HG03103 (cell line): Measurements from ENCODE around the gene AGAP2.

ENCODE experiments used
- ATAC-seq: cut with Tn5 transposase; IDR thresholded peaks from one replicate; pipeline ENCODE4 v1.9.1; 2021; ENCODE audit warnings: low read depth; ENCODE audit not compliant: unreplicated experiment

The AGAP2 gene

GRCh38 chr12:57769594-57769993, 31.1 kb upstream of the AGAP2 start:
- no peak for ATAC-seq

DNA sequence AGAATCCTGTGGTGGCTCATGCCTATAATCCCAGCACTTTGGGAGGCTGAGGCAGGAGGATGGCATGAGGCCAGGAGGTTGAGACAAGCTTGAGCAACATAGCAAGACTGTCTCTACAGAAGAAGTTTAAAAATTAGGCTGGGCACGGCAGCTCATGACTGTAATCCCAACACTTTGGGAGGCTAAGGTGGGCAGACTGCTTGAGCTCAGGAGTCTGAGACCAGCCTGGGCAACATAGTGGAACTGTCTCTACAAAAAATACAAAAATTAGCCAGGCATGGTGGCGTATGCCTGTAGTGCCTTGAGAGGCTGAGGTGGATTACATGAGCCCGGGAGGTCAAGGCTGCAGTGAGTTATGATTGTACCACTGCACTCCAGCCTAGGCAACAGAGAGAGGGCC, 29.3 kb upstream of the AGAP2 start:
- no peak for ATAC-seq

DNA sequence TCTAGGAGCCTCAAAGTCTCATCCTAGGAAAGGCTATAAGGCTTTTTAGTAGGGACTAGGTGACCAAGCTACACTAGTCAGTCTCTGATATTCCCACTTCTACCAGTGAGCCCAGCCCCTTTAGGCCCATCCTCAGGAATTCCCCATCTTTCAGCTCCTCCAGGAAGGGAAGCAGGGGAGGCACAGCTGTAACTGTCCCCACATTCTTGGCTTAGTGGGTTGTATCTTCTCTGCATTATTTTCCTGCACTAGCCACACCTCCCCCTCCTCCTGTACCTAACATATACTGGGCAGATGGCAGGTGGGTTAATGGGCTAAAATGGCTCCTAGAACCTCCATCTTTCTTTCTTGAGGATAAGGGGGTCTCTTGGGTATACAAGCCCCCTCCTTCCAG, 28.8 kb upstream of the AGAP2 start:
- ATAC-seq, result no peak

DNA sequence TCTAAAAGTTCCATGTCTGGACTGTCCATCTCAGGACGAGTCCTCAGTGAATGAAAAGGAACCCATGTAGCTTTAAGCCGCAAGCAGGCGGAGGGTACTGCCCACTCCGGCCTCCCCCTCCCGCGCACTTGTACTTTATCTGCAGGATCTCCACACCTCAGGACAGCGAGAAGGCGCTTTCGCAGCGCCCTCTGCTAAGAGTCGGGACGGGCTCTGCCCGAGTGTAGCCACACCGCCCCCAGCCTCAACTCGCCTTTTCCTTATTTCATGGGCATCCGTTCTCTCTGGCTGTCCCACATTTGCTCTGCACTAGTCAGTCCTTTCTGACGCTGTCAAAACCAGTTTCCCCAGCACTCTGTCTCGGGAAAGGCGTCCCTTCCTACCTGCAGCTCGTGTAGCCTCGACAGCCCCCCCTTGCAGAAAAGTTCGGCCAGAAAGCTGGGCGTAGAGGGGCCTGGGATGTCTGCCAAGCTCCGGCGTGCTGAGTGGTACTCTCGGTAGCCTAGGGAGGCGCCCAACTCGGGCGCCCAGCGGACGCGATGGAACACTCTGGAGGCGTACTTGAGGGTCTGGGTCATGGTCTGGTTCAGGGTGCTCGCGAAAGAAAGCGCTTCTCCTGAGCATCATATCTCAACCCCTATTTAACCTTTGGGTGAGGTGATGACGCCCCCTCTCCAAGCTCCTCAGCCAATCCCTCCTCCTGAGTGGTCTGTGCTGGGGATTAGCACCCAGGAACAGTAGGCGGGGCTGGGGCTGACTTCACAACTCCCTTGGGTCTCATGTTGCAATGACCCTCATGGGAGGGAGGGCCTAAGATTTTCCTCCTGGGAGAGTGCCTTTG, 28.1 kb upstream of the AGAP2 start, which contains the start of gene CYP27B1:
TSS of gene CYP27B1 (minus strand) at position 615 of the 841 bp plus-strand sequence. CDS start at position 578, 37 bp downstream.
- no peak for ATAC-seq

- no peak for ATAC-seq
These were observed 27.3 kb upstream of the AGAP2 start for GRCh38 chr12:57765698-57766463.

DNA sequence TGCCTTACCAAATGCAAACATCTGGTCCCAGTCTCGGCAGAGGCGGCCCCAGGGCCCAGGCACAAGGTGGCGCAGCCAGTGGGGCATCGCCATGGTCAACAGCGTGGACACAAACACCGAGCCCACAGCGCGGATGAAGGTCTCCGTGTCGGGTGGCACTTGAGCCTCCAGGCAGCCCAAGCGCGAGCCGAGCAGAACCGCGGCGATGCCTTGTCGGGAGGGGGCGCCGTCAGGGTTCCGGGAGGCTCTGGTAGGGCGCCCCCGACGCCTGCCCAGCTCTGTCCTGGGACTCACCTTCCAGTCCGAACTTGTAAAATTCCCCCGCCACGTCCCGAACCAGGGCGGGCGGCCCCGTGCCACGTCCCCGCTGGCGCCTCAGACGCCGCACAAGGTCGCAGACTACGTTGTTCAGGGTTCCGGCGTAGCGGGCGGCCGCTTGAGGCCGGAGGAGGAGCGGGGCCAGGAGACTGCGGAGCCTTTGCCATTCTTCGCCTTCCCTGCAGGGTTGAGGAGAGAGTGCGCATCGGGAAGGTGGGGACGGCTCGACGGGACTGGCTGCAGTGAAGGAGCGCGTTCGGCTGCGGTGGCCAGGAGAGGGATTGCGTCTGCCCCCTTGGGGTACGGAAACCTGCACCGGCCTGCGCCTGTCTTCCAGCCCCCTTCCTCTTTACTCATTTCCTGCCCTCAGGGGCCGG, 26.6 kb upstream of the AGAP2 start:
- ATAC-seq, result peak; percentile 60

GRCh38 chr12:57764662-57765002, 26.1 kb upstream of the AGAP2 start:
- ATAC-seq, result no peak

GRCh38 chr12:57763881-57764661, 25.5 kb upstream of the AGAP2 start:
- no peak for ATAC-seq

DNA sequence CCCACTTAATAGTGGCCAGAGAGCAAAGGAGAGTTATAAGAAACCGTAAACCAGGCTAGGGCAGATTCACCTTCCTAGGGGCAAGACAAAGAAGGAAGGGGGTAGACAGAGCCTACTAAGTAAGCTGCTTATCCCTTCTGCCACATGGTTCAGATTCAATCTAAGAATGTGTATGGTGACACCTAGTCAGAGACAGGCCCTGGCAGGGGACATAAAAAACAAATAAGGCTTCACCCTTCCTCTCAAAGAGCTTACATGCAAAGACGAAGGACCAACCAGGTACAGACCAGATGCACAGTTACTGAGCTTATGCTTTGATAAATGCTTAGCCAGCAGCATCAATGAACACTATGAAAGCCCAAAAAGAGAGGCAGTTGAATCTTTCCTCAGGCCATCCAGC, 23.9 kb upstream of the AGAP2 start:
- no peak for ATAC-seq

- ATAC-seq, result no peak
These were observed 23.0 kb upstream of the AGAP2 start for GRCh38 chr12:57761391-57761998.

DNA sequence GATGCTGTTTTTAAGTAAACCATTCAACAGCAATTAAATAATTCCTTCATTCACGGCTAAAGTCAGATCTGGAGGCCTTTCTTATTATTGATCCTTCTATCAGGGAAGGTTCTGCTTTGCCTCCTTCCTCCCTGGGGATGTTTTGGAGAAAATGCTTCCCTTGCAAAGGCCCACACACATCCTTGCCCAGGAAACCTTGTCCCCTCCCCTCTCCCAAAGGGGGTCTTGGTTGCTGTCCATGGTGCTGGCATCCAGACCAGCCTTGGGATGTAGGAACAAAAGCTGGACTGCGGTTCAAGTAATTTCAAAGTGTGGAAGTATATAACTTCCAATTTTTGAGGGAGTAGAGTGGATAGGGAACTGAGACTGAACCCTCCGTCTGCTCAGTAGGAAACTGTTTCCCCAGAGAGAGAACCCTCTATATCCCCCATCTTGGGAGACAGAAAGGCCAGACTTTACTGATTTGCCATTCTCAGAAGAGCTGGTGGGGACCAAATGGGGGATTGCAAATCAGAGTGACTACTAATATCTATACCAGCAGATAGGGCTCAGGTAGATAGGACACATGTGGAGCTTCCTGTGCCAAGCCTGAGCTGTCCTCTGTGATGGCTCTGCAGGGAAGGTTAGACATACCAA, 21.9 kb upstream of the AGAP2 start:
- ATAC-seq, result no peak

- no peak for ATAC-seq
These were observed 20.9 kb upstream of the AGAP2 start for GRCh38 chr12:57759360-57759980.

- ATAC-seq, result no peak
These were observed 20.2 kb upstream of the AGAP2 start for GRCh38 chr12:57758552-57759359.

- no peak for ATAC-seq
These were observed 19.2 kb upstream of the AGAP2 start for GRCh38 chr12:57757771-57758170.

- ATAC-seq, result no peak
These were observed 18.1 kb upstream of the AGAP2 start for GRCh38 chr12:57756406-57757341.

DNA sequence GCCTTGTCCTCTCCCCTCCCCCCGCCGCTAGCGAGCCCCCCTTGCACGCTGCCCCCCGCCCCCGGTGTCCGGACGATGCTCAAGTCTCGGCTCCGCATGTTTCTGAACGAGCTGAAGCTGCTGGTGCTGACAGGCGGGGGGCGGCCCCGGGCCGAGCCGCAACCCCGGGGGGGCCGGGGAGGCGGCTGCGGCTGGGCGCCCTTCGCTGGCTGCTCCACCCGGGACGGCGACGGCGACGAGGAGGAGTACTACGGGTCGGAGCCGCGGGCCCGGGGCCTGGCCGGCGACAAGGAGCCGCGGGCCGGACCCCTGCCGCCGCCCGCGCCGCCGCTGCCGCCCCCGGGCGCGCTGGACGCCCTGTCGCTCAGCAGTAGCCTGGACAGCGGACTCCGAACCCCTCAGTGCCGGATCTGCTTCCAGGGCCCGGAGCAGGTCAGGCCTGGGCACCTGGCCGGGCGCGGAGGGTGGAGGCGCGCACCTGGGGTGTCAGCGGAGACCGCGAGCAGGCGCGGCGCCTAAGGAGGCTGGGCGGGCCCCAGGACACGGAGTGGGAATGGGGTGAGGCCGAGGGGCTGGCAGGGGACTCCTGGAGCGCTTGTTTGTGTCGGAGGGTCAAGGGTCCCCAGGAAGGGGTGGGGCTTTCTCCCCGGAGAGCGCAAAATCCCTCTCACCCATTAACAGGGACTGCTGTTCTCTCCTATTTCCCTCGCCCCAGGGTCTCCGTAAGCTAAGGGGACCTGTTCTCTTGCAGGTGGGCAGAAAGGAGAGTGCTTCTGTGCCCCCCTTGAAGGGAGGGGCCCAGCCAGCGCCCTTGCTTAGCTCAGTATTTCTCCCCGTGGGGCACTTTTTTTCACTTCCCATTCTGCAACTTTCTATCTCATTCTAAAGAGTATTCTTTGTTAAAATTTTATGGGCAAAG, 17.2 kb upstream of the AGAP2 start:
- no peak for ATAC-seq

GRCh38 chr12:57755194-57755453, 16.6 kb upstream of the AGAP2 start:
- ATAC-seq, result no peak
